Suprapubic skin (tissue), 4 donors: Measurements from ENCODE around the gene ARFGEF3. TPM values are rescaled to one million over a fixed set of nuclear protein-coding genes. Genes with fewer than 3 reads are reported as not detected.
A peak's percentile ranks its signal among the peaks of the same experiment; 100 is the strongest.
"Not testable (repeated sequence)": the region's sequence is repeated elsewhere in the genome, so short reads cannot be mapped to it uniquely, and the experiment has no call there.

Source experiments
- DNase-seq, 2 donors: peaks; one replicate each; pipeline ENCODE4 v3.0.0-alpha.2; 2019; ENCODE audit warnings: low spot score in 2 of 2
- H3K27ac ChIP-seq: fragments of 200-600 bp; sonication (generic); one replicate; pipeline ENCODE4 v1.5.1; 2019
- H3K27me3 ChIP-seq: fragments of 200-600 bp; sonication (generic); one replicate; pipeline ENCODE4 v1.5.1; 2019
- H3K36me3 ChIP-seq: fragments of 200-600 bp; sonication (generic); one replicate; pipeline ENCODE4 v1.5.1; 2019
- H3K4me1 ChIP-seq: fragments of 200-600 bp; sonication (generic); one replicate; pipeline ENCODE4 v1.5.1; 2019
- H3K4me3 ChIP-seq: fragments of 200-600 bp; sonication (generic); one replicate; pipeline ENCODE4 v1.5.1; 2019; ENCODE audit warnings: mild to moderate bottlenecking
- H3K9me3 ChIP-seq: fragments of 200-600 bp; sonication (generic); one replicate; pipeline ENCODE4 v1.5.1; 2019
- EP300 ChIP-seq: sonication (generic); formaldehyde crosslinking; IDR thresholded peaks from one replicate; pipeline ENCODE4 v1.6.1; 2017; ENCODE audit warnings: antibody characterized with exemption
- POLR2A ChIP-seq, 2 donors: fragments of 450-650 bp; IDR thresholded peaks; one replicate each; pipeline ENCODE4 v1.6.1; 2017; ENCODE audit warnings: antibody characterized with exemption in 2 of 2, mild to moderate bottlenecking in 2 of 2, moderate library complexity in 2 of 2
- POLR2AphosphoS5 ChIP-seq, 3 donors: sonication (generic); formaldehyde crosslinking; IDR thresholded peaks; one replicate each; pipeline ENCODE4 v1.6.1; 2017; ENCODE audit warnings: antibody characterized with exemption in 3 of 3
- WGBS: methylation state at CpG from one replicate; pipeline ENCODE4 v1.1.5; 2018; 5-methylcytosine and 5-hydroxymethylcytosine counted together
- total RNA-seq, 4 donors: library from RNA; depleted of rRNA; stranded (reverse); fragments of >200 nt; gene quantifications; one replicate each; pipeline ENCODE4 v1.1.0, GENCODE V29; 2016
- TF ChIP-seq, protein P1 (sequence below), 2 donors: fragments of 200-600 bp in 1 of 2; fragments of 450-650 bp in 1 of 2; sonication (generic) in 1 of 2; IDR thresholded peaks; one replicate each; pipeline ENCODE4 v1.5.1; 2016 to 2019; ENCODE audit warnings: antibody characterized with exemption in 2 of 2, mild to moderate bottlenecking in 1 of 2, moderate library complexity in 1 of 2

The ARFGEF3 gene
- total RNA-seq, 4 donors from 2014 or later, result 5.1 to 20.6 (median 9.6) TPM

DNA sequence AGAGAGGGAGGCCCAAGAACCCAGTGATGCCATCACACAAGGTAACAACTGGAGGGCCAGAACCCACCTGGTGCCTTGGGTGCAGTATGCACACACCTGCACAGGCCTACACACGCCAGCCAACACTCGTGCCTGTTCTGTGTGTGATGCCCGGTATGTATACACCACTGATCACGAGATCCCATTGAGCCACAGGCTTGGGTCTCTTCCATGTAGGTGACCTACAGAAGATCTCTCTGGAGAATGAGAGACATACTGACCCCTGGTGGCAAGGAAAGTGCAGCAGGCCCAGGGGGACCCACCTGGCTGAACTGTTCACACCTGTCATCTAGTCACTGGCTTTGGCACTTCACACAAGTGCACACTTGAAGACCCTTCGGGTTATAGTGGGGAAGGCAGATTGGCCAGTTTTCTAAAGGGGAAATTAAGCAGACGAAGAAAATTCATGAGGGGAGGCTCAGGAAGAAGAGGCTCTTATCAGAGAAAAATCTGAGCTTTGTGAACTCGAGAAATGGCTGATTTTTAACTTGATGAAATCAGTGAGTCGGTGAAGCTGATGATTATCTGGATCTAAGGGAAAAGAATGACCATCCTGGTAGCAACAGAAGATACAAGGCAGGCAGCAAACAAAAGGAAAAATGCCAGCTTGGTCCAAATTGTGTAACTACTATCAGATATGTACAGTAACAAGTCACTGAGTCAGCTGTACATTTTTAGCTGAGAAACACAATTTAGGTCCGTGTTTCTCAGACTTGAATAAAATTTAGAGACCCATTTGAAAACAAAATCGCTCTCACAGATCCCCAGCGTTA, 125.6 kb downstream of the ARFGEF3 start:
- Histone ChIP-seq H3K36me3 (no peaks in the 10 kb centered on the region), H3K27me3 (no peaks in the 10 kb centered on the region), H3K27ac (no peak overlapping the region), H3K4me3 (no peak overlapping the region), H3K4me1 (no peaks in the 10 kb centered on the region), H3K9me3 (no peaks in the 10 kb centered on the region)
- 71% methylated on average over 11 of the region's 11 CpGs for WGBS
- TF ChIP-seq, protein P1, sequence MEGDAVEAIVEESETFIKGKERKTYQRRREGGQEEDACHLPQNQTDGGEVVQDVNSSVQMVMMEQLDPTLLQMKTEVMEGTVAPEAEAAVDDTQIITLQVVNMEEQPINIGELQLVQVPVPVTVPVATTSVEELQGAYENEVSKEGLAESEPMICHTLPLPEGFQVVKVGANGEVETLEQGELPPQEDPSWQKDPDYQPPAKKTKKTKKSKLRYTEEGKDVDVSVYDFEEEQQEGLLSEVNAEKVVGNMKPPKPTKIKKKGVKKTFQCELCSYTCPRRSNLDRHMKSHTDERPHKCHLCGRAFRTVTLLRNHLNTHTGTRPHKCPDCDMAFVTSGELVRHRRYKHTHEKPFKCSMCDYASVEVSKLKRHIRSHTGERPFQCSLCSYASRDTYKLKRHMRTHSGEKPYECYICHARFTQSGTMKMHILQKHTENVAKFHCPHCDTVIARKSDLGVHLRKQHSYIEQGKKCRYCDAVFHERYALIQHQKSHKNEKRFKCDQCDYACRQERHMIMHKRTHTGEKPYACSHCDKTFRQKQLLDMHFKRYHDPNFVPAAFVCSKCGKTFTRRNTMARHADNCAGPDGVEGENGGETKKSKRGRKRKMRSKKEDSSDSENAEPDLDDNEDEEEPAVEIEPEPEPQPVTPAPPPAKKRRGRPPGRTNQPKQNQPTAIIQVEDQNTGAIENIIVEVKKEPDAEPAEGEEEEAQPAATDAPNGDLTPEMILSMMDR (IDR thresholded peaks at IDR 0.05), result peak in 1 of 2 donors; percentile 59
- no peak for TF ChIP-seq POLR2A (IDR thresholded peaks at IDR 0.05)
- no peak for DNase-seq

DNA sequence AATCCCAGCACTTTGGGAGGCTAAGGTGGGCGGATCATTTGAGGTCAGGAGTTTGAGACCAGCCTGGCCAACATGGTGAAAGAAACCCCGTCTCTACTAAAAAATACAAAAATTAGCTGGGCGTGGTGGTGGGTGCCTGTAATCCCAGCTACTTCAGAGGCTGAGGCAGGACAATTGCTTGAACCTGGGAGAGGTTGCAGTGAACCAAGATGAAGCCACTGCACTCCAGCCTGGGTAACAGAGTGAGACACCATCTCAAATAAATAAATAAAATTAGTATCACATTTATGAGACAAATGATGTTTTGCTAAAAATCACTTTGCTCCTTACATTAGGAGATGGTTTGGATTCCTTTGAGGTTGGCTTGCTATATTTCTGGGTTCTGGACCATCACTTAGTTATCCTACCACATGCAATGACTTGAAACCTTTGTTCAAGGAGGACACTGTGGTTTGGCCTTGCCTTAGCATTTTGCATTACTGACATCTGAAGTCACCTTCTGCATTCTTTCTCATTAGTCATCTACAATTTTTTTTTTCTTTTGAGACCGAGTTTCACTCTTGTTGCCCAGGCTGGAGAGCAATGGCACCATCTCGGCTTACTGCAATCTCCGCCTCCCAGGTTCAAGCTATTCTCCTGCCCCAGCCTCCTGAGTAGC, 126.8 kb downstream of the ARFGEF3 start:
- H3K4me3 ChIP-seq, DNase-seq, H3K9me3 ChIP-seq, H3K36me3 ChIP-seq, H3K27ac ChIP-seq, H3K4me1 ChIP-seq, H3K27me3 ChIP-seq: not testable (repeated sequence)
- 87% methylated on average over 6 of the region's 6 CpGs for WGBS

DNA sequence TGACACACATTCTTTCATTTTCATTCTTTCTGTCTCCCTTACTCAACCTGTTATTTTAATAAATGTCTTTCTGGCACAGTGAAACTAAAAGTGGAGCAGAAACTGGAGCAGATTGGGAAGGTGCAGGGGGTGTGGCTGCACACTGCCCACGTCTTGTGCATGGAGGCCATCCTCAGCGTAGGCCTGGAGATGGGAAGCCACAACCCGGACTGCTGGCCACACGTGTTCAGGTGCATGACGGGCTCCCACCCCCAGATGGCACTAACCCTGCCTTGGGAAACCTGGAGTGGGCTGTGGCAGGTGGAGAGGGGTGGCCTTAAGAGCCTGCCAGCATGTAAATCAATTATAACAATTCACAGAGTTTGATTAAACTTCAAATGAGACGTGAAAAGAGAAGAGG, 128.0 kb downstream of the ARFGEF3 start:
- 49% methylated on average over 6 of the region's 6 CpGs for WGBS
- H3K9me3 ChIP-seq, result no peaks in the 10 kb centered on the region
- no peaks in the 10 kb centered on the region for H3K27me3 ChIP-seq
- H3K4me3 ChIP-seq, result no peak overlapping the region
- TF ChIP-seq POLR2AphosphoS5 (IDR thresholded peaks at IDR 0.05) (no peak), POLR2A (IDR thresholded peaks at IDR 0.05) (no peak), EP300 (no peak)
- TF ChIP-seq, protein P1 (IDR thresholded peaks at IDR 0.05), result no peak
- no peaks in the 10 kb centered on the region for H3K4me1 ChIP-seq
- H3K36me3 ChIP-seq, result no peaks in the 10 kb centered on the region
- DNase-seq, result no peak
- H3K27ac ChIP-seq, result no peak overlapping the region

DNA sequence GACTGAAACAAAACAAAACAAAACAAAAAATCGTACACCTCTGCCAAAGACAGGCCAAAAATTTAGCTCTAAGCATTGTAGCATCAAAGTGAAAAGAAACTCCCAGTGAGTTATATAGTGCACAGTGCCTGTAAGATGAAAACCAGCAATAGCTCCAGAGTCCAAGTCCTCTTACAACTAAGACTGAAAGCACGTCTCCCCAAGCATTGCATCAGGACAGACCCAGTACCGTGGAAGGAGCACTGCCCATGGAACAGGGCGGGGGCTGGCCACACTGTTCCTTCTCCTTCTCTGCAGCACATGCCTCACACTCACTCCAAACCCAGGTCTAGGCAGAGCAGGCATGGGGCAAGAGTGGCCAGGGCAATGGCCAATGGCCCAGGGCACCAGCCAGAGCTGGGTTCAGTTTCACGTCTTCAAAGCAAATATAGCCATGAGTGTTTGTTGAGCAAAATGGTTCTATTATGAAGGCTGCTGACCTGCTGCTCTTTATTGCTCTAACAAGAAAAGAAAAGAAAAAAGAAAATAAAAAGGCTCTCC, 128.8 kb downstream of the ARFGEF3 start:
- H3K9me3 ChIP-seq, result no peaks in the 10 kb centered on the region
- no peak for DNase-seq
- TF ChIP-seq EP300, result no peak
- TF ChIP-seq, protein P1 (IDR thresholded peaks at IDR 0.05), result no peak
- TF ChIP-seq POLR2A (IDR thresholded peaks at IDR 0.05), result no peak
- no peak for TF ChIP-seq POLR2AphosphoS5 (IDR thresholded peaks at IDR 0.05)
- H3K4me3 ChIP-seq, result no peak overlapping the region
- no peaks in the 10 kb centered on the region for H3K4me1 ChIP-seq
- no peaks in the 10 kb centered on the region for H3K36me3 ChIP-seq
- no peak overlapping the region for H3K27ac ChIP-seq
- no peaks in the 10 kb centered on the region for H3K27me3 ChIP-seq
- 66% methylated on average over 5 of the region's 5 CpGs for WGBS

DNA sequence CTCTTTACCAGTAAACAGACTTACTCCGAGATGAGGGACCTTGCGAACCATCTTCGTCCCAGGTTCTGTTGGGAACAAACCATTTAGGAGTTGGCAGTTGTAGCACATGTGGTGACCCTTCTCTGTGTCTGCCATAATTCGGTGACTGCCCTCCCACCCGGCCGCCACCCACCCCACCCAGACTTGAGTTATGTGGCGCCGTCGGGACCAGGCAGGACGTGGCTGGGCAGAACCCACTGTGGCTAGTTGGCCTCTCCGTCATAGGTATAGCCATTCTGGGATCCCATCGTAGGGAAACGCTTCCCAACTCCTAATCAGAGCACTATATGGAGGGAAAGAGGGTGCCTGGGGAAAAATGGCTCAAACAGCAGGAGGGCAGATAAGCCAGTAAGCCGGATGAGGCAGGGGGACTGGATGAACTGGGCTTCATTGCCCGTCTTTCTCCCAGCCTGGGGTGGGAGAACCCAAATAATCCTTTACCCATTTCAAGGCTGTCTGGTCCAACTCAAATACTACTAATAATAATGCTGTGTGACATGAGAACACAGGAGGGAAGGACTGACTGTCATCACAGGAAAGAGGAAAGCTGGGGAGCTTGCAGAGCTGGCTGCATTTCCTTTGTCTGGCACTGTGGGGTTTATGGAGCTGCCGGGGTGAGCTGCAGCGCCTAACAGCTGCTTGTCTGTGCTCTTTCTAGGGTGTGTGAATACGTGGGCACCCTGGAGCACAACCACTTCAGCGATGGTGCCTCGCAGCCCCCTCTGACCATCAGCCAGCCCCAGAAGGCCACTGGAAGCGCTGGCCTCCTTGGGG, 129.5 kb downstream of the ARFGEF3 start:
- DNase-seq, result no peak
- Histone ChIP-seq H3K27ac (no peak overlapping the region), H3K4me1 (no peaks in the 10 kb centered on the region), H3K36me3 (no peaks in the 10 kb centered on the region), H3K4me3 (no peak overlapping the region), H3K27me3 (no peaks in the 10 kb centered on the region), H3K9me3 (no peaks in the 10 kb centered on the region)
- TF ChIP-seq POLR2A (IDR thresholded peaks at IDR 0.05) (no peak), EP300 (no peak), POLR2AphosphoS5 (IDR thresholded peaks at IDR 0.05) (no peak)
- TF ChIP-seq, protein P1 (IDR thresholded peaks at IDR 0.05), result no peak
- 85% methylated on average over 18 of the region's 21 CpGs for WGBS
